Fibroblast of the conjunctiva (primary cell): ENCODE data around the gene NKD2.
"Not testable (repeated sequence)": the region's sequence is repeated elsewhere in the genome, so short reads cannot be mapped to it uniquely, and the experiment has no call there.

Source experiments
- DNase-seq: peaks from one replicate; pipeline ENCODE4 v3.0.0-alpha.2; 2010; ENCODE audit warnings: low read depth

NKD2 gene

DNA sequence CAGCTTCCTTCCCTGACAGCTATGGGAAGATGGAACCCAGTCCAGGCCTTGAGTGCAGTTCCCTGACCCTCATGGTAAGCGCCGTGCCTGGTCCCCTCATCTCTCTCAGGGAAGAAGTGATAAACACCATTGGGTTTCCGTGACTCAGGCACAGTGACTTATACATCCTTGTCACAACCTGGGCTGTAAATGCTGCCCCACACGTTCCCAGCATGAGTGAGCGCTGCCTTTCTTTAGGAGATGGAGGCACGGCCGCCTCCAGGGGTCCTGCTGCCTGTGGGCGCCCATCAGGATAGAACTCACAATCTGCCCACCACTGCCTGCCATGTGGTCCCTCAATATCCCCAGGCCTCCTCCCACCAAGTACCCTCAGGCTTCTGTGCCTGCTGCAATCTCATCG lies 8.3 kb upstream of the NKD2 start:
- DNase-seq: no peak

DNA sequence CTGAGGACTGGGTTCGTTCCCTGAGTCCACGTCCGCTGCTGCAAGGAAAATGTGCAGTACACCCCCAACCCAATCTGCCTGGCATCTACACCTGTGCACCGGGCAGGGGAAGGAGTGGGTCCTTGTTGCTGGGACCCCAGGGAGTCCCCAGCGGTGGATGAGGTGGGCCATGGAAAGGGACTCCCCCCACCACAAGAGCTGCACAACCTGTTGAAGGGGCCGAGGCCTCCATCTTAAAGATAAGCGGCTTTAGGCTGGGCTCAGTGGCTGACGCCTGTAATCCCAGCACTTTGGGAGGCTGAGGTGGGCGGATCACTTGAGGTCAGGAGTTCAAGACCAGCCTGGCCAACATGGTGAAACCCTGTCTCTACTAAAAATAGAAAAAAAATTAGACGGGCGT lies 7.8 kb upstream of the NKD2 start:
- not testable (repeated sequence) for DNase-seq

DNA sequence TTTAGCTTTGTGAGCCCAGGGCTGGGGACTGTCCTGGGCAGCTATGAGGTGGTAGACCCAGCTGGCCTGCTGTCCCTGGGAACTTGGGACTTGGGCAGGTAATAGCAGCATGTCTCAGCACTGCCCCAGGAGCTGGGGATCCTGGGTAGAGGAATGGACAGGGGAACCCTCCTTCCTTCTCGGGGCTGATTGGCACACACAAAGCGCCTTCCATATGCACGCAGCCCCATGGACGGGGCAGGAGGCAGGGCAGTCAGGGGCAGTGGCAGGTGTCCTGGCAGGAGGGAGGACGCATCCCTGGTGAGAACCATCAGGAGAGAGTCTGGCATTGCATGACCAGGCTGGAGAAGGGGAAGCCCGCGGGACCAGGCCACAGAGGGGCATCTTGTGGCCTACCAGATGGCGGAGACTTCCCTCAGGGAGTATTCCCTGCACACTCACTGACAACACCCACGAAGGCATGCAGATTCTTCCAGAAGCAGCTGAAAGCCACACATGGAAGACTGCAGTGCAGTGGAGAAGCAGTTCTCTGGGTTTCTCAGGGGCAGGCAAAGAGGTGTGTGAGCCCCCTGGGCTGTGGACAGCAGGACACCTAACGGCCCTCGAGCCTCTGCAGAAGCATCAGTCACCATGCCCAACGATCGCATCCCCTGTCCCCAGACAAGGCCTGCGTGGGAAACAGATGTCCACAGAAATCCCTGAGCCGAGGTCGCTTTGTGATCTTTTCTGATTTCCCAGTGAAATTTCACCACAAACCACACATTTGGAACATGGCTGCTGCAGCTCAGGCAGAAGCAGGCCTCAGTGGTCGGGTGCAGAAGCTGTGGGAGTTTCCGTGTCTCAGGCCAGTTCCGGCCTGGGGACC lies 7.0 kb upstream of the NKD2 start:
- DNase-seq: no peak

DNA sequence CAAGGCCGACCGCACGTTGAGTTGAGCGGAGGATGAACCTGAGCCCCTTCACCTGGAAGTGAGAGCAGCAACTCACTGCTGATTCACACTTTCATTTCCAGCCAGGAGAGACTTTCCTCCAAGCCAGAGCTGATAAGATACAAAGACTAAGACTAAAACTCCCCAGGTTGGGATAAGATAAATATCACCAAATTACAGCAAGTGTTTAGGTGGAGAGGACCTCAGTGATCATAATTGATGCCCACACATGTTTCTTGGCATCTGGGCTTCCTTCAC lies 6.4 kb upstream of the NKD2 start:
- no peak for DNase-seq

DNA sequence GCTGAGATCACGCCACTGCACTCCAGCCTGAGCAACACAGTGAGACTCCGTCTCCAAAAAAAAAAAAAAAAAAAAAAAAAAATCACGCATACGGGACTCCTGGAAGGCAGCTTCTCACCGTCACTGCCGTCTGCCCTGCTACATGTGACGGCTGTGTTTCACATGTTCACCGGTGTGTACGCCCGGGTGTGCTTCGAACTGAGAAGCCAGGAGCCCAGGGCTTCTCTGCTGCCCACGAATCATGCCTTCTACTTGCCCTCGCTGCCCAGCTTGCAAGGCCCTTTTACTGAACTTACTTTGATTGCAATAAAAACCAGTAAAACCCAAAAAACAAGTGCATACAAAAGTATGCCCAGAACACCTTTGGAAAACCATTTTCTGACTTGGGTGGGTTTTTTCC lies 5.8 kb upstream of the NKD2 start:
- DNase-seq: no peak

DNA sequence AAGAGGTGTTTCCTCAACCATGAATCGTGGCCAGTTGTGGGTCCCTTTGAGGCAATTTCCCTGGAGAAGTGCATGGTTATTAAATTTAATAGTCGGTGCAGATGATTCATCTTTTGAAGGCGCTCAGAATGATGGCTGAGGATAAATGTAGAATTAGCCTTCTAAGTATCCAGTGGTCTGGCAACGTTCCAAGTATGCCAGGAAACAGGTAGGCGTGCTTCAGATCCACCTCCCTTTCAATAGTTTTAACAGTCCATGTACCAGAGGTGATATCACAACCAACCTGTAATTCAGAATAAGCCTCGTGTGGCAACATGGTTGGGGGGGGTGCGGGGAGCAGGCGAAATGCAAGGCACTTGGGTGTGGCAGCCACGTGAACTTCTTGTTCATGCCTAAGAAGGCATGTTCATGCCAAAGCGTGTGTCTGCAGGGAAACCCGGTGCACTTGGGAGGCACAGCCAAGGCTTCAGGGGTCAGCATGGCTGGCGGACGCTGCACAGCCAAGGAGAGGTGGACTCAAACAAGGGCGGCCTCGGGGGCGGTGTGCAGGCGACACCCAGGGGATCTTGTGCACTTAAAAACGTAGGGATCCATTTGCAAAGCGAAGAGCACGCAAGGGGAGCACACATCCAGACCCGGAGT lies 5.2 kb upstream of the NKD2 start:
- DNase-seq: no peak

GRCh38 chr5:1004461-1005248 lies 3.9 kb upstream of the NKD2 start:
- DNase-seq: no peak

DNA sequence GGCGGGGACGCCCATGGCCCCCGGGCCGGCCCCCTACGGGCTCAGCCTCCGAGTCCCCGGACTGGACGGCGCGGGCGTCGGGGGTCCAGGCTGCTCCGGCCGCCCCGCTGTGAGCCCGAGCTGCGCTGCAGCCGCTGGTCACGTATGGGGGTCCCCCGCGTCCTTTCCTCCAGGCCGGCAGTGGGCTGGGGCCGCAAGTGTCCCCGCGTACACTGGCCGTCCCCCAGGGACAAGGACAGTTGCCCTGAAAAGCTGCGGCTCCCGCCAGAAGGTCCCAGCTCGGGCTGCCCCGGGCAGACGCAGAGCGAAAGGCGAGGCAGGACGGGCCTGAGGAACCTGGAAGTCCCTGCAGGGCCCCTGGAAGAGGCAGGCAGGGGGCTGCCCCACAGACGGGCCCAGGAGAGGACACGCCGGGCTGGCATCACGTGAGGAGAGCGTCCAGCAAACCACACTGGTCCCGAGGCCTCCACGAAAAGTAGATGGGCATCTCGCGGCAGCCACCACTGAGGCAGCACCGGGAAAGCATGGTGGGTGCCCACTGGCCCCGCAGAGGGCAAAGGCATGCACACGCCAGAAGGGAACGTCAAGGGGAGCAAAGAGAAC lies 3.3 kb upstream of the NKD2 start:
- no peak for DNase-seq

- DNase-seq: no peak
These were observed 2.5 kb upstream of the NKD2 start for GRCh38 chr5:1005904-1006655.

- DNase-seq: no peak
These were observed 1.9 kb upstream of the NKD2 start for GRCh38 chr5:1006656-1007071.

DNA sequence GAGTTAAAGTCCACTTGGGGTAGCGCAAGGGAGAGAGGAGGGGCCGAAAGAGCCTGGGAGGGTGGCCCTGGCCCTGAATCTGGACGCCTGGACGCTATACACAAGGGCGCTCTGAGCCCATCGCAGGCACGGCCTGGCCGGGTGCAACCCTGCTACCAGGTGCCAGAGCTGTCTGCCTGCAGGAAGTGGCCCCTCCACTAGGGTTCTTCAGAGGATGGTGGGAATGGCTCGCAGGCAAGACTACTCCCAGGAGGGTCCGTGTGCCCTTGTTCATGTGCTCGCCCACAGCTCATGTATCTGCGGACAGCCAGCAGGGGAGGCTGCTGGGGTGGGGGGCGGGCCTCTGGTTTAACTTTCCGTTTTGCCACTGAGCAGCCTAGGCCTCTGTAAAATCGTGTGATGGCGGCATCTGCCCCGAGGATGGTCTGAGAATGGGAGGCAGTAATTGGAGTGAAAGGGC lies 1.4 kb upstream of the NKD2 start:
- no peak for DNase-seq

DNA sequence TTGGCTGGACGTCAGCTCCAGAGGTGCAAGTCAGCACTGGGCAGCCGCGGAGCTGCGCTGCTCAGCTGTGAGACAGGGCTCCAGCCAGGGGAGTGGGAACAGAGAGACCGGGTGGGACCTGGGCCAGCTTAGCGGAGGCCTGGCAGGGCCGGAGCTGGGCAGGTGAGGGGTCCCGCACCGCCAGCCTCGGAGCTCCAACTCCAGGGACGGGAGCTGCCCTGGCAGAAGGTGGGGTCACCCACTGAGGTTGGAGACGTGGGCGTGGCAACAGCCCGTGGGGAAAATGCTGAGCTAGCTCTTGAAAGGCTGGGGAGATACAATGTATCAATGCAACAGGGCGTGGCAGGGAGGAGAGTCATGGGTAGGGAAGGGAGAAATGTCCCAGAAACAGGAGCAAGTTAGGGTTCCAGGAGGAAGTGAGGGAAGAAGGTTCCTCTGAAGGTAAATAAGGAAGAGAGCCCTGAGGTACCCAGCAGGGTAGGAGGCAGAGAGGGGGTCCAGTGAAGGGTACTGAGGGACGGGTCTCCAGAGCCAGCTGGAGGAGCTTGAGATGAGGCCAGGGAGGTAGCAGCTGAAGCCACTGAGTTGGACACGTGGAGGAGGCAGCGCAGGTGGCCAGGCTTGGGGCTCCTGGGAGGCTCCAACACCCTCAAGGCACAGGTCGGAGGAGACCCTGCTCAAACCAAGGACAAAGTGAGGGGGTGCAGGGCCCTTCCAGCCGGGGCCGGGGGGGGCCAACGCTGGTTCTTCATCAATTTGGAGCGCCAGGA lies 736 bp upstream of the NKD2 start:
- no peak for DNase-seq

DNA sequence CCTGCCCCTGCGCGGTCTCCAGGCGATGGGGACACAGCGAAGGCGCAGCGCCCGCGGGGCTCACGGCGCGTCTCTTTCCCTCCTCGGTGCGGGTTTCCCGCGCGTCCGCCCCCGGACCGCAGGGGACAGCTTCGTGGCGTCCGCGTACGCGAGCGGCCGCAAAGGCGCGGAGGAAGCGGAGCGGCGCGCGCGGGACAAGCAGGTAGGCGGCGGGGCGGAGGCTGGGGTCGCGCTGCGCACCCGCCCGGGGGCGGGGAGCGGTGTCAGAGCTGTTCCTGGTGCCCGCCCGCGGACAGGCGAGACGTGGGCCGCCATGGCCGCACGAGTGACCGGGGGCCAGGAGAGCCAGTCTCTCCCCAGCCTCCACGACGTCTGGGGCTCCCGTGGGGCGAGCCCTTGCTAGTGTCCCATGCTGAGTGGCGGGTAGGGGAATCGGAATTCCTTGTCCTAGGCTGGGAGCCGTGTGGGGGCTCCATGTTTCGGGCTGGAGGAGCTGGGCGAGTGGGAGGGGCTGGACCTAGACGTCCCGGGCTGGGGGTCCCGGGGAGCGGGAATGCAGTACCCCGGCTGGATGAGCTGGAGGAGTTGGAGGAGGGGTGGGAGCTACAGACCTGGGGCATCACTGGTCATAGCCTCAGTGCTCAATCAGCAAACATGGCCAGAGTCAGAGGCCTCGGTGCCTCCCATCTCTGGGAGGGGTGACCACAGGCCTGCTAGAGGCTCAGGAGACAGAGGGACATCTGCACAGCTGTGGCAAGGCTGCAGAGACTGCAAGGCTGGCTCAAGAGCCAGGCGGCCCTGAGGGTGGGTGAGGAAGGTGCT lies 968 bp downstream of the NKD2 start:
- DNase-seq: no peak

GRCh38 chr5:1010181-1010510 lies 1.5 kb downstream of the NKD2 start:
- no peak for DNase-seq

DNA sequence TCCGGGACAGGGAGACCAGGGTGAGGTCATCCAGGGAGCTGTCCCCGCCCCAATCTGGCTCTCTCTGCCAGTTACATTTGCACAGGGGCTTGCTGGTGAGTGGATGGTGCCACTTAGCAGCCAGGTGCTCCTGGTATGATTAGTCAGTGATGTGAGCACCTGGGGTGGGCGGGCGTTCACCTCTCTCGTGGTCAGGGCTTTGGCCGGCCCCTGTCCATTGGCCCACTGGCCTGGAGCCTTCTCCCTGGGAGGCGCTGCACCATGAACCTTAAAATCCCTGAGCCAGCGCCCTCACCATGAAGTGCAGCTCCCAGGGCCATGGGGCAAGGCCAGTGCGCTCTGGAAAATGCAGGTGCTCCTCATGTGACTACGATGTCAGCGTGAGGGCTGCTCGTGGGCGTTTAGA lies 2.0 kb downstream of the NKD2 start:
- no peak for DNase-seq

DNA sequence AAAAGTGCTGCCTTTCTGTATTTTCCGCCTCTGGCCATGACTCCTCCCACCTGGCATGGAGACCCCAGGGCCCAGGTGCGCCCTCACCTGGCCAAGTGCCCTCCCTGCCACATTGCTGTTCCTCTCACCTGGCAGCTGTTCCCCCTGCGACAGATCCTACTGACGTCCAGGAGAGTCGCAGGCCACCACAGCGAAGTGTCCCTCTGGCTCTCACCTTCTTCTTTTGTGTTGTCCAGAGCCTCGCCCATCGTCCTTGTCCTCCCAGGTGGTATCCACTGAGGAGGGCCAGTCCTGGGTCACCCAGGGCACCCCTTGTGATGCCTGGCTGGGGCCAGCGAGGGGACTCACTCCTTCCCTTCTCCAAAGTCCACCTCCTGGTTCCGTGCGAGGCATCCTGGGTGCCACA lies 2.6 kb downstream of the NKD2 start:
- DNase-seq: no peak

DNA sequence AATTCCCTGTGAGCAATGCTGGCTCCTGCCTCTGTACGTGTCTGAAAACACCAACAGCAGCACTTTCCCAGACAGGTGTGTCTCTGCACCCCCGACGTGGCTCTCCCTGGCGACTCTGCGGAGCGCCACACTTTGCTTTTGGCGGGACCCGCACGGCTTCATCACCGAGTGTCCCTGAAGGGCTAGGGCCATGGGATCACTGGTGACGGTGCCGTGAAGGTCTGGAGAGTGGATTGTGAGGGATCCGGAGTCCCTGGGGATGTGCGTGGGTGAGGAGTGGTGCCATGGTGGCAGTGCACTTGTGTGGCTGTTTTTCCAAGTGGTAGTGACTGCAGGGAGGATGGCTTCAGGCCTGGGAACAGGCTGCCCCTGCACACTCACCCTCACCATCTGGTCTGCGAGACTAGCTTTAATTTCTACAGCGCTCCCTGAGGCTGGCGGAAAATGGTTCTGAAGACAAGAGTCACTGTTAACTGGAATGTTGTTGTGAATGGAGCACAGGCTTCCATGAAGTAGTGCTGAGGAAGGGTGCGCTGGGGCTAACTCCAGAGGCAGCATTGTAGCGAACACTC lies 3.2 kb downstream of the NKD2 start:
- DNase-seq: no peak

GRCh38 chr5:1012313-1012841 lies 3.8 kb downstream of the NKD2 start:
- no peak for DNase-seq

DNA sequence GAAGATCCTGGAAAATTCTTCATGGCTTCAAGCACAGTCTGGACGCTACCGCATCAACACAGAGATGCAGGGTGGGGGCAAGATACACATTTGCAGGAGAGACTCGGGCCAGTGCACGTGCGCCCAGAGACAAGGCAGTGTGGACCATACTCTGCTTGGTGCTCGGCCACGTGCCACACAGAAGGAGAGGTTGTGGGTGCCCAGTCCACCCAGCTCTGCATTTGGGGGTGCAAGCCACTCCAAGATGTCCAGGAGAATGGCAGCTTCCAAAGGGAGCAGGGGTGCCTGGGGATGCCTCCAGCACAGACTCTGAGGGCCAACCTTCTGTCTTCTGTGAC lies 4.3 kb downstream of the NKD2 start:
- no peak for DNase-seq
